ENCODE results near the gene WDR91. TPM values are rescaled to one million over a fixed set of nuclear protein-coding genes. Genes with fewer than 3 reads are reported as not detected.

The WDR91 gene
- total and polyA plus RNA-seq, 8 donors: 6.3 to 79.4 (median 15.5) TPM

GRCh38 chr7:135189961-135190360, 21.4 kb downstream of the WDR91 start:
- WGBS, 5 donors: 75 to 87% (median 83%) methylated on average over 4 of the region's 4 CpGs
- intact Hi-C loops (cut with DNase I; ENCODE audit: low total_unique reads): no loop called here
- H3K36me3 ChIP-seq: peaks cover 58 to 98% (median 94%) of the 10 kb centered on the region in 4 donors

GRCh38 chr7:135189221-135189662, 22.1 kb downstream of the WDR91 start:
- Histone ChIP-seq H3K36me3 (peaks cover 57 to 98% (median 94%) of the 10 kb centered on the region in 4 donors), H3K4me3 (no peak overlapping the region), H3K4me1 (peaks cover 5 to 18% (median 14%) of the 10 kb centered on the region in 4 donors), H3K27ac (peak overlapping the region; percentile 41 to 63 (median 49)), H3K9me3 (no peaks in the 10 kb centered on the region), H3K27me3 (no peaks in the 10 kb centered on the region)
- 40 to 73% (median 45%) methylated on average over 6 of the region's 6 CpGs for WGBS, 5 donors
- no peak for TF ChIP-seq CTCF (IDR thresholded peaks at IDR 0.05)
- TF ChIP-seq POLR2AphosphoS5 (IDR thresholded peaks at IDR 0.05): peak in 1 of 3 donors; percentile 52
- DNase-seq: peak in 1 of 2 donors; percentile 72
- intact Hi-C loops (cut with DNase I; ENCODE audit: low total_unique reads): no loop called here

More at GRCh38 chr7:135189961-135190360, 21.4 kb downstream of the WDR91 start:
- DNase-seq: peak in 1 of 2 donors; percentile 9
- peaks cover 5 to 18% (median 14%) of the 10 kb centered on the region in 4 donors for H3K4me1 ChIP-seq
- H3K27me3 ChIP-seq: no peaks in the 10 kb centered on the region
- H3K9me3 ChIP-seq: no peaks in the 10 kb centered on the region
- peak overlapping the region; percentile 14 to 75 (median 48) for H3K27ac ChIP-seq
- TF ChIP-seq POLR2AphosphoS5 (IDR thresholded peaks at IDR 0.05): no peak
- TF ChIP-seq EP300 (IDR thresholded peaks at IDR 0.05): no peak
- no peak for TF ChIP-seq CTCF (IDR thresholded peaks at IDR 0.05)
- no peak for TF ChIP-seq POLR2A (IDR thresholded peaks at IDR 0.05)
- H3K4me3 ChIP-seq: no peak overlapping the region

GRCh38 chr7:135188298-135188984, 22.9 kb downstream of the WDR91 start:
- Histone ChIP-seq H3K36me3 (peaks cover 59 to 98% (median 94%) of the 10 kb centered on the region in 4 donors), H3K27me3 (no peaks in the 10 kb centered on the region), H3K9me3 (peaks cover 0 to 5% (median 0%) of the 10 kb centered on the region in 4 donors), H3K27ac (peak overlapping the region in 4 of 5 donors; percentile 48 to 63 (median 52)), H3K4me3 (no peak overlapping the region), H3K4me1 (peaks cover 5 to 18% (median 14%) of the 10 kb centered on the region in 4 donors)
- TF ChIP-seq EP300 (IDR thresholded peaks at IDR 0.05): no peak
- no peak for TF ChIP-seq POLR2AphosphoS5 (IDR thresholded peaks at IDR 0.05)
- TF ChIP-seq POLR2A (IDR thresholded peaks at IDR 0.05): no peak
- TF ChIP-seq CTCF (IDR thresholded peaks at IDR 0.05): no peak
- peak in 1 of 2 donors; percentile 19 for DNase-seq
- intact Hi-C loops (cut with DNase I; ENCODE audit: low total_unique reads): no loop called here
- 94 to 97% (median 95%) methylated on average over 12 of the region's 12 CpGs for WGBS, 5 donors

GRCh38 chr7:135186841-135187253, 24.5 kb downstream of the WDR91 start:
- Histone ChIP-seq H3K4me3 (no peak overlapping the region), H3K27ac (no peak overlapping the region), H3K36me3 (peaks cover 51 to 98% (median 94%) of the 10 kb centered on the region in 4 donors), H3K4me1 (peaks cover 5 to 18% (median 14%) of the 10 kb centered on the region in 4 donors), H3K27me3 (no peaks in the 10 kb centered on the region), H3K9me3 (peaks cover 1 to 21% (median 9%) of the 10 kb centered on the region in 4 donors)
- WGBS, 5 donors: 80 to 90% (median 84%) methylated on average over 10 to 12 of the region's 12 CpGs
- peak in 1 of 2 donors; percentile 22 for DNase-seq
- TF ChIP-seq CTCF (IDR thresholded peaks at IDR 0.05): no peak
- no peak for TF ChIP-seq POLR2A (IDR thresholded peaks at IDR 0.05)
- intact Hi-C loops (cut with DNase I; ENCODE audit: low total_unique reads): no loop called here
